GM18870 (cell line): Measurements from ENCODE around the gene AGT.

ENCODE experiments used
- ATAC-seq: cut with Tn5 transposase; IDR thresholded peaks from one replicate; pipeline ENCODE4 v1.9.1; 2021; ENCODE audit warnings: moderate library complexity; ENCODE audit not compliant: unreplicated experiment

Gene AGT

GRCh38 chr1:230713915-230714764, at the start of gene AGT:
Gene AGT (minus strand): TSS chr1:230714122. CDS start chr1:230710823, 3,299 bp downstream.
- ATAC-seq, result no peak

DNA sequence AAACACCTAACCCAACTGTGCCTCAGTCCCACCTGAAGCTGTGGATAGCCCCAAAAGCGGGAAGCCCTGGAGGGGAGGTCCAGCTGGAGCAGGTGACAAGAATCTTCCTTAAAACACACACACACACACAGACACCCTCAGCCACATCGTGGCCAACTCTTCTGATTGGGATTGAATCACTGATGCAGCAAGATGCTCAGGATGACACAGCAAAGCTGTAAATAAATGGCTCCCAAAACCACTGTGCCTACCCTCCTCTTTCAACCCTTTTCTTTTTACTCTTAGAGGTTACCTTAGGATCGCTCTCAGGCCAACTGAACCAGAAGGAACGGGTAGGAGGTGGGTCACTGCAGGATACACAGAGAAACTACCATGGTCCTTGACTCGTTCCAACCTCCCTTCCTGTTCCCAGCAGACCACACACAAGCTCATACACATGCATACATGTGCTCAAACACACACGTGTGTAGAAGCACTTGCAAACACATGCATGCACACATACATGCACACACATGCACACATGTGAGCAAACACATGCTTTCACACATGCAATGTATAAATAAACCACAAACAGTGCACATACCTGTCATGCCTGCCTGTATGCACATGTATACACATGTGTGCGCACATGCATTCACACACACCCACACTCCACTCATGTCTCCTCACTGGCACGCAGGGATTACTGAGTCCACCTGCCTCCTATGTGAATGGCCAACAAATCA, 47.7 kb upstream of the AGT start:
- ATAC-seq, result no peak

DNA sequence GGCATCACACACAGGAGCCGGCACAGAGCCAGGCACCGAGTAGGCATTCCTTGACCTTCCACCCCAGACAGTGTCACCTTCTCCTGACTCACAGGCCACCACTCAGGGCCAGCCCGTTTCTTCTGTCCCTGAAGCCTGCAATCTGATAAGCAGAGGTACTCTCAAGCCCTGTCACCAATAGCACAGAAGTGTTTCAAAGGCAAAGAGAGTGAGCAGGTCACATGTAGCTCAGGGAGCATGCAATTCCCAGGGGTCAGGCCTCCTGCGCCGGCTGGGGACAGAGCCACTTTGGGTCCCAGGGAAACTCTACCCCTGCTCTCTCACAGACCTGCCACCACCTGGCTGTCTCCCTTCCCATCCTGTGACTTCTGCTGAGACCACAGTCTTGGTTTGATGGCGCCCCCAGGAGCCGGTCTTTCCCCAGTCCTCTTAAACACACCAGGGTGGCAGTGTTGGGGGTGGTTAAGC, 46.5 kb upstream of the AGT start:
- ATAC-seq, result no peak

- no peak for ATAC-seq
Measured at GRCh38 chr1:230759369-230760065, 45.6 kb upstream of the AGT start.

GRCh38 chr1:230758709-230759368, 44.9 kb upstream of the AGT start:
- ATAC-seq, result no peak

DNA sequence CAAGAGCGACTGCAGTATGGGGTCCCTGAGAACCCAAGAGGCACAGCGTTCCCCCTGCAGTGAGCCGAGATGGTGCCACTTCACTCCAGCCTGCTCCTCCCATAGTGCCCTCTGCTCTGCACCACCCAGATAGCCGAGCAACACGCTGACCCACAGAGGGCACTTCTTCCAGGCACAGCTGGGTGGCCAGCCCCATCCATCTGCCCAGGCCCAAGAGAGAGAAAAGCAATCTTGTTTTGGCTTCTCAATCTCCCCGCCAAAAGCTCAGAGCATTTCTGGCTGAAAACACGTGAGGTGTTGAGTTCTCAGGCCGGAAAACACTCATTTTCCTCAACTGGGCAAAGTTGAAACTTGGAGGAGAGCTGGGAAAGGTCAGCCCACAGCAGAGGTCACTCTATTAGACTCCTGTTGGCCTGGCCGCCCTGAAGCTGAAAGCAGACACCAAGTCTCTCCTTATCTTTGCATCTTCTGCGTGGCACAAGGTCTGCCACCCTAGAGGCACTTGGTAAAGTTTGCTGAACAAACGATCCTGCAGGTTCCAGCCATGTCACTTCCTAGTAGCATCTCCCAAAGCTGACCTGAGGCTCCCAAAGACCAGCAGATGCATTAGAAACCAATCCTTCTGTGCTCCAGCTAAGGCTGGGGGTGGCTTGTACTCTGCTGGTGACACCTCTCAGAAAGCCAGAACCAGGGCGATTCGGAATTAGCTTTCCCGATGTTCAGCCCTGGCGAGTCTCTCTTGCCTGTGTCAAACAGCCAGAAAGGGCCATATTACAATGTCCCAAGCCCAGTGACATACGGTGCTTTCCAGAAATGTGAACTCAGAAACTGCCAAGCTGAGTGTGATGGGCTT, 44.2 kb upstream of the AGT start:
- ATAC-seq, result no peak

DNA sequence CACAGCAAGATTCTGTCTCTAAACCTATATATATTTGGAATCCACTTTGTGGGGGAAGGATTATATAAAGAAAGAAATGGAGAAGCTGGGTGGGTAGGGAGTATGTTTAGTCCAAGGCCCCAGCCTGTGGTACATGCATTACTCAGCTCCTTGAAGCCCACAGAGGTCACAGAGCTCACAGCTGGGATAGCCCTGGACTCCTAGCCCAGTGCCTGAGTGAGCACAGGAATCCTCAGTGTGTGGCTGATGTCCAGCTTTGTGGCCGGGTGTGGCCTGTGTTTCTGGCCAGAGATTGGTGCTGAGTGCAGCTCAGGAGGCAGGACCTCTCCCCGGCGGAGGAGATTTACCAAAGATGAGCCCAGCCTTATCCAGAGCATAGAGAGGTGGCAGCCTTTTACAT, 40.9 kb upstream of the AGT start:
- ATAC-seq, result no peak

- no peak for ATAC-seq
Measured at GRCh38 chr1:230753586-230754251, 39.8 kb upstream of the AGT start.

DNA sequence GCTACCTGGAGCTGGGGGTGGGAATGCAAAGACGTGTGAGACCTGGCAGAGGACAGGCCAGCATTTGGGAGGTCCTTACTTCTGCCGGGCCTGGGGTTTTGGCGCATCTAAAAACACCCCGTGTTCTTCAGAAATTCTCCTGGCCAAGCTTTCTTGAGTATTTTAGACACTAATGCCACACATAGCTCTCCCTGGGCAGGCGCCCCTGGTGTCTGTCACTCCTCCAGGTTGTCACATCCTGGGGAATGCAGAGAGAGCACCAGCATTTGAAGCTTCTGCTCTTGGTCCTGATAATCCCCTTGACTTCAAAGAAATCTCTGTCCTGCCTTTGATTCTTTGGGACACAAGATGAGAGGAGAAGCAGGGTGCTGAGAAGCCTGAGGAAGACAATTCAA, 39.3 kb upstream of the AGT start:
- no peak for ATAC-seq

- ATAC-seq, result no peak
Measured at GRCh38 chr1:230752407-230752806, 38.5 kb upstream of the AGT start.

DNA sequence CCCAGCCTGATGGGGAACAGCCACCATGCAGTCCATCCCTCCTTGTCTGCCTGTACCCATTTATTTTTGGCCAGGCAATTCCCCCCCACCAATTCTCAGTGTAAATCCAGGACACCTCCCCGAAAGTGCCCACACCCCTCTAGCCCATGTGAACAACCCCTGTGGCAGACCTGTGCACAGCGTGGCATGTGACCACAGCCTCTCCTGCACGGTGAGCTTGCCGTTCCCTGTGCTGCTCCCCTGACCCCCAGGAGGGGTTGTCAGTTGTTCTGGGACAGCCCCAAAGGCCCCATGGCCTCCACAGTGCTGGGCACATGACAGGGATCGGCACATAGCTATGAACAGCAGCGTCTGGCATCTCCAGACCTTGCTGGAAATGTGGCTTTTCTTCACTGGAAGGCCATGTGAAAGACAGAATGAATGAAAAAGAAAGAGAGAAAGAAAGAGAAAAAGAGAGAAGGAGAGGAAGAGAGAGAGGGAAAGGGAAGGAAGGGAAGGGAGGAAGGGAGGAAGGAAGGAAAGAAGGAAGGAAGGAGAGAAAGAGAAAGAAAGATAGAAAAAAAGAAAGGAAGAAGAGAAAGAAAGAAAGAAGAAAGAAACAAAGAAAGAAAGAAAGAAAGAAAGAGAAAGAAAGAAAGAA, 37.2 kb upstream of the AGT start:
- ATAC-seq, result no peak

GRCh38 chr1:230750576-230750975, 36.7 kb upstream of the AGT start:
- ATAC-seq, result no peak

DNA sequence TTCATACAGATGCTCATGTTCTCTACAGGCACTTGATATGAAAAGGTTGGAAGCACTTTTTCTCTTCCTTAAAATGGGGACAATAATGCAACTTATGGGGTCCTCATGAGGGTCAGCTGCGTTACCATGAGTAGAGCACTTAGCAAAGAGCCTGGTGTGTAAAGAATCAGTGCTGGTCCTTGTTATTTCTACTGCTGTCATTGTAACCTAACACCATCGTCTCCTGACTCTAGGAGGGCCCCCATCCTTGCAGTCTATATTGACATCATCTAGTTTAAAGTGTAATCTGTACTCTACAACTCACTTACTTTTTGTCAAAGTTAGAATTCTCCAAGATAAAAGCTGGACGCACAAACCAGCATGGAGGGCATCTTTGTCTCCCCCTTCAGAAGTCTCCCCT, 35.7 kb upstream of the AGT start:
- ATAC-seq, result no peak

GRCh38 chr1:230749150-230749549, 35.2 kb upstream of the AGT start:
- ATAC-seq, result no peak

DNA sequence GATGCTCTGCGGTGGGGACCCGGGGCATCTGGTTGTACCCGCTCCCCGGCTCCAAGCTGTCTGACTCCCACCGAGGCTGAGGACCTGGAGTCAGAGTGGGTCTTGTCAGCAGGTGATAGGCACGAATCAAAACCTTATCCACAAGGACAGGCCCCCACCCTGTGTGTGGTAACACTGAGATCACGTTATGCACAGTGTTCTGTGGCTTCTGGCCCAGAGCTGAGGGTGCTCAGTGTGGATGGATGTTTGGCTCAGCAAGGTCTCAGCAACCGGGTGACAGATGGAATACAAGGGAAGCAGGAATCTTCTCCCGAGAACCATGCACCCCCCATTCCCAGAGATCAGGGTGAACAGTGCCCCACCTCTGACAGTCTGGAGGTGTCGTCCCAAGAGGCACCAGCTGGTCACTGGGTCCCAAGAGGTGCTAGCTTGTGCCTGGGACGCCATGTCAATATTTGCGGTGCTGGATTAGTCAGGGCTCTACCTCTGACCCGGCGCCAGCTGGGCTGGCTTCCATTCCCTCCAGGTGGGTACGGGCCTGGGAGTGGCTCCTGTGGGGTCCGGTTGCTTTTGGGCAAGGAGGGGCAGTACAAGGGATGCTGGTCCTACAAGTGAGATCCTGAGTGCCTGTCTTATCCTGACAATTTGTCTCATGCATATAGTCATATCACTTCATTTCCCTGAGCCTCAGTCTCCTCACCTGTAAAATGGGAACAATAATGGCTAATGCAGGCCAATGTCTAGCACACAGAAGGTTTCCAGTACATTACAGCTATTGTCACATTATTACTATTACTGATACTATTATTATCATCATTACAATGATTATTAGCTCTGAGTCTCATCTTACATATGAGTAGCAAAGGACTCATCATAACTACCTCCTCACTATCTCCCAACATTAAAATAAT, 34.2 kb upstream of the AGT start:
- ATAC-seq, result no peak

GRCh38 chr1:230747127-230747730, 33.3 kb upstream of the AGT start, which contains the start of gene CAPN9:
Gene CAPN9 (plus strand): TSS chr1:230747388. CDS start chr1:230747497, 109 bp downstream.
- no peak for ATAC-seq

GRCh38 chr1:230746617-230747016, 32.7 kb upstream of the AGT start:
- ATAC-seq, result no peak

- no peak for ATAC-seq
Measured at GRCh38 chr1:230745071-230745470, 31.1 kb upstream of the AGT start.
